Pancreas (tissue), 10 donors: ENCODE data around the gene LINGO1. TPM values are rescaled to one million over a fixed set of nuclear protein-coding genes. Genes with fewer than 3 reads are reported as not detected.

Experiments used
- ATAC-seq, 4 donors: fragments of 200-7000 bp; cut with Tn5 transposase; one replicate each; pipeline versions ENCODE4 v1.8.0 to v1.9.1; 2020; ENCODE audit warnings: mild to moderate bottlenecking in 4 of 4, moderate library complexity in 4 of 4
- DNase-seq, 6 donors: peaks; one replicate each; pipeline ENCODE4 v3.0.0-alpha.2; 2020
- FAIRE-seq: peaks from 2 replicates; lab custom pipeline; 2012; peaks lifted over from hg19 to GRCh38; lab: Jason Lieb, UNC
- H3K27ac ChIP-seq, 4 donors: fragments of 200-600 bp; sonication (generic); 1 replicate in 3 of 4; 2 replicates in 1 of 4; pipeline versions ENCODE4 v1.5.0 to v1.8.0; 2020
- H3K27me3 ChIP-seq, 4 donors: fragments of 200-600 bp; one replicate each; pipeline ENCODE4 v1.8.0; 2021
- H3K36me3 ChIP-seq, 3 donors: fragments of 200-600 bp; sonication (generic) in 1 of 3; one replicate each; pipeline versions ENCODE4 v1.5.0 to v1.8.0; 2020 to 2021
- H3K4me1 ChIP-seq, 3 donors: fragments of 200-600 bp; one replicate each; pipeline ENCODE4 v1.8.0; 2021
- H3K4me3 ChIP-seq, 4 donors: fragments of 200-600 bp; sonication (generic) in 2 of 4; one replicate each; pipeline versions ENCODE4 v1.5.0 to v1.8.0; 2020 to 2021
- H3K9me3 ChIP-seq, 4 donors: fragments of 200-600 bp; one replicate each; pipeline ENCODE4 v1.8.0; 2021
- WGBS, 2 donors: extraction: QIAGEN DNeasy Blood & Tissue Kit; methylation state at CpG; one replicate each; pipeline ENCODE4 v1.1.7; 2013; 5-methylcytosine and 5-hydroxymethylcytosine counted together
- intact Hi-C, 3 donors: fragments of 100-400 bp; cut with DNase I; formaldehyde crosslinking; loops; one replicate each; pipeline versions ENCODE4 v1.11.1 to v1.14.2; 2022
- polyA plus RNA-seq, 2 donors: library from polyadenylated mRNA; stranded (reverse); fragments of 200-250 nt; gene quantifications; one replicate each; pipeline ENCODE4 v1.2.3, GENCODE V29; 2013
- total RNA-seq, 6 donors: library from RNA; stranded (reverse); fragmentation: NEBNext Ultra II Directional in 4 of 6; extraction: Animal tissue kit (Norgen Biotek cat#: 25700) in 4 of 6; gene quantifications; one replicate each; pipeline versions ENCODE4 v1.2.1 to v1.2.4, GENCODE V29; 2021 to 2023
- TF ChIP-seq, protein P1 (sequence below), 4 donors: fragments of 200-600 bp; sonication (generic) in 3 of 4; IDR thresholded peaks; one replicate each; pipeline versions ENCODE4 v1.5.0 to v1.8.0; 2021; ENCODE audit warnings: antibody characterized with exemption in 4 of 4
- donor health status: healthy with polysubstance abuse.
- donor health status: DM: no; HTN: no; CAD: no; lungs with moderate emphysema.
- donor health status: DM: no; HTN: no; CAD: no.
- donor health status: control.
- donor health status: control.
- donor health status: Bipolar disorder and iron deficiency.
- donor health status: DM: yes; HTN: yes; CAD: no.
- donor health status: DM: no; HTN: no; CAD: no.
- donor health status: DM: no; HTN: no; CAD: no.
- donor health status: DM: yes; HTN: yes; CAD: no.

The LINGO1 gene
- total and polyA plus RNA-seq, 8 donors, result 0.80 to 3.0 (median 1.7) TPM

DNA sequence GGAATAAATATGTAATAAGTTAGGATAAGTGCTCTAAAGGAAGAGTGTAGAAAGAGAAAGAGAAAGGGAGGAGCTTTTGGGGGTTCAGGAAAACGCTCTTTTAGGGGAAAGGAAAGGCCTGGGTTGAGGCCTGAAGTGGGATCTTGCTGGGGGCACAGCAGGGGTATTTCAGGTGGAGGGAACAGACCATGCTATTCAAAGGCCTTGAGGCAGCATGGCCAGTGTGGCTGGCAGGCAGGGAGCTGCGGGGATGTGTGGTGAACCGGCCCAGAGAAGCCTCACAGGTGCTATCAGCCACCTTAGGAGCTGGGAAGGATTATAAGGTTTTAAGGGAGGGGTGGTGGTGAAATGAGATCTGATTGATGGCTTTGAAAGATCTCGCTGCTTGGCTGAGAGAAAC is 66.6 kb downstream of the LINGO1 start:
- WGBS, 2 donors, result 87 to 93% methylated on average over 4 of the region's 4 CpGs
- Histone ChIP-seq H3K27me3 (no peaks in the 10 kb centered on the region), H3K9me3 (no peaks in the 10 kb centered on the region), H3K4me1 (no peaks in the 10 kb centered on the region), H3K4me3 (no peak overlapping the region), H3K36me3 (no peaks in the 10 kb centered on the region), H3K27ac (no peak overlapping the region)
- DNase-seq (no peak), ATAC-seq (no peak), FAIRE-seq (no peak)
- TF ChIP-seq, protein P1, sequence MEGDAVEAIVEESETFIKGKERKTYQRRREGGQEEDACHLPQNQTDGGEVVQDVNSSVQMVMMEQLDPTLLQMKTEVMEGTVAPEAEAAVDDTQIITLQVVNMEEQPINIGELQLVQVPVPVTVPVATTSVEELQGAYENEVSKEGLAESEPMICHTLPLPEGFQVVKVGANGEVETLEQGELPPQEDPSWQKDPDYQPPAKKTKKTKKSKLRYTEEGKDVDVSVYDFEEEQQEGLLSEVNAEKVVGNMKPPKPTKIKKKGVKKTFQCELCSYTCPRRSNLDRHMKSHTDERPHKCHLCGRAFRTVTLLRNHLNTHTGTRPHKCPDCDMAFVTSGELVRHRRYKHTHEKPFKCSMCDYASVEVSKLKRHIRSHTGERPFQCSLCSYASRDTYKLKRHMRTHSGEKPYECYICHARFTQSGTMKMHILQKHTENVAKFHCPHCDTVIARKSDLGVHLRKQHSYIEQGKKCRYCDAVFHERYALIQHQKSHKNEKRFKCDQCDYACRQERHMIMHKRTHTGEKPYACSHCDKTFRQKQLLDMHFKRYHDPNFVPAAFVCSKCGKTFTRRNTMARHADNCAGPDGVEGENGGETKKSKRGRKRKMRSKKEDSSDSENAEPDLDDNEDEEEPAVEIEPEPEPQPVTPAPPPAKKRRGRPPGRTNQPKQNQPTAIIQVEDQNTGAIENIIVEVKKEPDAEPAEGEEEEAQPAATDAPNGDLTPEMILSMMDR (IDR thresholded peaks at IDR 0.05), result no peak
- intact Hi-C loops, result no loop called here

DNA sequence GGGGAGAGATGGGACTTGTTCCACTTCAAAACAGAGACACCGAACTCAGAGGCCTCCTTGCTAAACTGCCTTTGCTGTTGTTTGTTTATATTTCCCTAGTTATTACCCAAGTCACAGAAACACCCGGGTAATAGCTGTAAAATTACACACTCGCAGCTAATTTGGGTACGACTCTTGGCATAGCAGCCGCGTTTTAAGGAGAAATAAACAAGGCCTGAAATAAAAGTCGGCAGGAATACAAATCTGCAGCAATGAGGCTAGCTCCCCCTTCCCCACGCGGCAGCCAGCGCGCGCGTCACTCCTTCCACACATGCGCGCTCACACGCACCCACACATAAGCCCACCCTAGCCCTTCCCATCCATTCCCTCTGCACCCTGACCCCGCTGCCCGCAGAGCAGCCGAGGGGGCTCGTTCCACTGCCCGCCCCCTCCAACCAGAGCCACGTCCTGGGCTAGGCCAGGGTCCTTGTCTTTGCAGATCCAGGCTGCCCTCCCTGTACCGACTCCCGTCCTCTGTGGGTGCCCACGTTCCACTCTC is 67.3 kb downstream of the LINGO1 start:
- DNase-seq, result no peak
- Histone ChIP-seq H3K4me3 (no peak overlapping the region), H3K4me1 (no peaks in the 10 kb centered on the region), H3K27ac (no peak overlapping the region), H3K9me3 (no peaks in the 10 kb centered on the region), H3K36me3 (no peaks in the 10 kb centered on the region), H3K27me3 (no peaks in the 10 kb centered on the region)
- intact Hi-C loops, result no loop called here
- no peak for FAIRE-seq
- WGBS, 2 donors, result 89 to 91% methylated on average over 25 of the region's 25 CpGs
- ATAC-seq, result no peak
- TF ChIP-seq, protein P1 (IDR thresholded peaks at IDR 0.05), result no peak

DNA sequence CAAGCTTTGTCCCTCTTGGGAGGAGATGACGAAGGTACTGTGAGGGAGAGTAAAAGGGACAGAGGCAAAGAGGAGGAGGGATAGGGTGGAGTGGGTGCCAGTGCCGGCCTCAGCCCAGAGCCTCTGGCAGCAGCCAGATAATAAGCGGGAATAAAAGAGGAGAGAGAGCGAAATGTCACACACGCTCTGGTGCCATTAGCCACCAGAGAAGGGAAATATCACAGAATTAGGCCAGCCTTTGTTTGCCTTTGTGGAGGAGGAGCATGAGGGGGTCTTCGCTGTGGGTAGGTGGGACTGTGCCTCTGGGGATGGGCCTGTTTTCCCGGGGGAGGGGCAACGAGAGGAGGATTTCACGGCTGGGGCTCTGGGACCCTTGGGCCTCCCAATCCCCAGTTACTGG is 67.8 kb downstream of the LINGO1 start:
- 75 to 79% methylated on average over 9 of the region's 9 CpGs for WGBS, 2 donors

DNA sequence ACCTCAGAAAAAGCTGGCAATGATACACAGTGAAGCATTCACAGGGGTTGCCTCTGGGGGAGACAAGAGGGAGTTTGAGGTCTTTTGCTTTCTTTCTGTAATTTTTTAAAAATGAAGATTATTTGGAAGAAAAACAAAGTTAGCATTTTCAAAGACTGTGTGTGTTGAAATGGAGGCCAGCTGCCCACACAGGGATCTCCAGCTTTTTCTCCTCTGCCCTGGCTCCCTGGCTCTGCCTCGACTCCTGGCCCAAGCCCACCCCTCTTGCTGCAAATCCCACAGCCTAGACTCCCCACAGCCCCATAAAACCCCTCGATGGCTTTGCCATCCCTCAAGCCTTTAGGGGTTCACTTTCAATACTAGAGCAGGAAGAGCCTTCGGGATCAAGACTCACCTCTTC is 68.4 kb downstream of the LINGO1 start:
- no peak for FAIRE-seq
- intact Hi-C loops, result no loop called here
- H3K27me3 ChIP-seq, result no peaks in the 10 kb centered on the region
- DNase-seq, result no peak
- H3K9me3 ChIP-seq, result no peaks in the 10 kb centered on the region
- H3K36me3 ChIP-seq, result no peaks in the 10 kb centered on the region
- no peak overlapping the region for H3K27ac ChIP-seq
- H3K4me3 ChIP-seq, result no peak overlapping the region
- no peak for ATAC-seq
- H3K4me1 ChIP-seq, result no peaks in the 10 kb centered on the region
- TF ChIP-seq, protein P1 (IDR thresholded peaks at IDR 0.05), result no peak
- whole genome bisulfite sequencing, 2 donors, result 74 to 85% methylated on average over 3 of the region's 3 CpGs

More for the DNA sequence above, 67.8 kb downstream of the LINGO1 start:
- no peak for ATAC-seq
- Histone ChIP-seq H3K27ac (no peak overlapping the region), H3K27me3 (no peaks in the 10 kb centered on the region), H3K4me1 (no peaks in the 10 kb centered on the region), H3K36me3 (no peaks in the 10 kb centered on the region), H3K4me3 (no peak overlapping the region), H3K9me3 (no peaks in the 10 kb centered on the region)
- intact Hi-C loops, result no loop called here
- DNase-seq, result no peak
- TF ChIP-seq, protein P1 (IDR thresholded peaks at IDR 0.05), result no peak
- FAIRE-seq, result no peak

DNA sequence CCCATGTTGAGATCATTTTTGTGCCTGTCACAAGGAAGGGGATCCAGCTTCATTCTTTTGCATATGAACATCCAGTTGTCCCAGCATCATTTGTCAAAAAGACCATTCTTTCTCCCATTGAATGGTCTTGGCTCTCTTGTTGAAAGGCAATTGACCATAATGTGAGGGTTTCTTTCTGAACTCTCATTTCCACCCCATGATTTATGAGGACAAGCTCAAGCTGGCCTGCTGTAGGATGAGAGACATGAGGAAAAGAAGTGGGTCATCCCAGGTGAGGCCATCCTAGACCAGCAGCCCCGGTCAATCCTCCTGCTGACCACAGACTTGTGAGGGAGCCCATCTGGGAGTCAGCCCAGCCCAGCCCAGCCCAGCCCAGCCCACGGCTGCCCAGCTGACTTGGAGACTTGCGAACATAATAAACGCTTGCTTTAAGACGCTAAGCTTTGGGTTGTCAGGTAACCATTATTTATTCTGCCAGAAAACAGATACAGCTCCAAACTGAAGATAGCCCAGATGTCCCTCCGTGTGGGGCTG is 69.0 kb downstream of the LINGO1 start:
- ATAC-seq, result no peak
- Histone ChIP-seq H3K4me1 (no peaks in the 10 kb centered on the region), H3K4me3 (no peak overlapping the region), H3K27ac (no peak overlapping the region), H3K36me3 (no peaks in the 10 kb centered on the region), H3K9me3 (no peaks in the 10 kb centered on the region), H3K27me3 (no peaks in the 10 kb centered on the region)
- no peak for FAIRE-seq
- intact Hi-C loops, result no loop called here
- TF ChIP-seq, protein P1 (IDR thresholded peaks at IDR 0.05), result no peak
- WGBS, 2 donors, result 68% methylated on average over 6 of the region's 6 CpGs
- no peak for DNase-seq
